ENCODE results near the gene CDH4.

Gene CDH4

GRCh38 chr20:61643656-61644377, 391.8 kb downstream of the CDH4 start:
- no peak for DNase-seq

GRCh38 chr20:61644378-61645076, 392.5 kb downstream of the CDH4 start:
- DNase-seq, result no peak

GRCh38 chr20:61645732-61646131, 393.7 kb downstream of the CDH4 start:
- DNase-seq, result no peak

GRCh38 chr20:61646453-61646852, 394.4 kb downstream of the CDH4 start:
- DNase-seq, result no peak

GRCh38 chr20:61646986-61647385, 394.9 kb downstream of the CDH4 start:
- DNase-seq, result no peak

- no peak for DNase-seq
Observed at GRCh38 chr20:61647702-61648101, 395.6 kb downstream of the CDH4 start.

- DNase-seq, result no peak
Observed at GRCh38 chr20:61649105-61649859, 397.2 kb downstream of the CDH4 start.

GRCh38 chr20:61649860-61650162, 397.8 kb downstream of the CDH4 start:
- no peak for DNase-seq

GRCh38 chr20:61650912-61651733, 399.1 kb downstream of the CDH4 start:
- no peak for DNase-seq

GRCh38 chr20:61652146-61652545, 400.1 kb downstream of the CDH4 start:
- DNase-seq, result no peak

GRCh38 chr20:61654726-61655125, 402.7 kb downstream of the CDH4 start:
- DNase-seq, result no peak

- no peak for DNase-seq
Observed at GRCh38 chr20:61655591-61655990, 403.5 kb downstream of the CDH4 start.

GRCh38 chr20:61656198-61656597, 404.1 kb downstream of the CDH4 start:
- DNase-seq, result no peak

- no peak for DNase-seq
Observed at GRCh38 chr20:61657721-61658377, 405.8 kb downstream of the CDH4 start.

- no peak for DNase-seq
Observed at GRCh38 chr20:61658563-61658962, 406.5 kb downstream of the CDH4 start.

- no peak for DNase-seq
Observed at GRCh38 chr20:61659246-61659993, 407.4 kb downstream of the CDH4 start.

GRCh38 chr20:61659994-61660346, 407.9 kb downstream of the CDH4 start:
- no peak for DNase-seq

- no peak for DNase-seq
Observed at GRCh38 chr20:61660559-61660958, 408.5 kb downstream of the CDH4 start.

- no peak for DNase-seq
Observed at GRCh38 chr20:61661025-61661424, 409.0 kb downstream of the CDH4 start.

- DNase-seq, result no peak
Observed at GRCh38 chr20:61661583-61661982, 409.5 kb downstream of the CDH4 start.

- DNase-seq, result no peak
Observed at GRCh38 chr20:61662226-61662967, 410.3 kb downstream of the CDH4 start.
